ENCODE data around the gene FAM120C.

- TF ChIP-seq CTCF (conservative IDR thresholded peaks at IDR 0.05; ENCODE audit: low read depth, low read length): no peak
- TF ChIP-seq EZH2 (IDR thresholded peaks at IDR 0.05; ENCODE audit: low read length, unreplicated experiment): no peak
Measured at GRCh38 chrX:54171527-54172250, 11.4 kb downstream of the FAM120C start.

Data from PC-3 (cell line).